WTC11 (cell line): ENCODE measurements around the gene CTDSPL. TPM values are rescaled to one million over a fixed set of nuclear protein-coding genes. Genes with fewer than 3 reads are reported as not detected.

Experiments used
- ATAC-seq: fragments of 200-7000 bp; cut with Tn5 transposase; 2 replicates; pipeline ENCODE4 v1.10.0; 2021; ENCODE audit warnings: mild to moderate bottlenecking, moderate library complexity
- CTCF ChIA-PET: fragments of 300-600 bp; sonication (Branson Sonifier 250); formaldehyde crosslinking; loops from one replicate; lab custom pipeline; 2021; ENCODE audit warnings: antibody characterized with exemption; lab: Charles Lee
- POLR2A ChIA-PET: fragments of 350-600 bp; sonication (Branson Sonifier 250); formaldehyde crosslinking; loops from one replicate; lab custom pipeline; 2021; ENCODE audit warnings: antibody characterized with exemption; lab: Charles Lee
- DNase-seq: peaks from one replicate; pipeline ENCODE4 v3.0.0; 2021; ENCODE audit warnings: low spot score
- H3K27ac Mint-ChIP-seq: 2 replicates; pipeline ENCODE4 v1.8.0; 2021; ENCODE audit warnings: mixed read lengths
- H3K27me3 Mint-ChIP-seq: 2 replicates; pipeline ENCODE4 v1.8.0; 2021; ENCODE audit warnings: low read depth, mild to moderate bottlenecking, moderate library complexity, mixed read lengths
- H3K36me3 Mint-ChIP-seq: 2 replicates; pipeline ENCODE4 v1.8.0; 2021; ENCODE audit warnings: mixed read lengths
- H3K4me1 Mint-ChIP-seq: 2 replicates; pipeline ENCODE4 v1.8.0; 2022; ENCODE audit warnings: mixed read lengths
- H3K4me3 Mint-ChIP-seq: 2 replicates; pipeline ENCODE4 v1.8.0; 2021; ENCODE audit warnings: mild to moderate bottlenecking, moderate library complexity, mixed read lengths
- H3K9me3 Mint-ChIP-seq: 2 replicates; pipeline ENCODE4 v1.8.0; 2021; ENCODE audit warnings: mixed read lengths
- ATF1 ChIP-seq: sonication (generic); formaldehyde crosslinking; IDR thresholded peaks from 2 replicates; pipeline ENCODE4 v1.8.1; 2023; ENCODE audit warnings: mild to moderate bottlenecking, moderate library complexity, missing genetic modification reagents
- E2F5 ChIP-seq: sonication (generic); formaldehyde crosslinking; IDR thresholded peaks from 2 replicates; pipeline ENCODE4 v1.8.1; 2022; ENCODE audit warnings: mild to moderate bottlenecking, moderate library complexity, missing genetic modification reagents
- ESRRA ChIP-seq: sonication (generic); formaldehyde crosslinking; IDR thresholded peaks from 2 replicates; pipeline ENCODE4 v1.8.1; 2022; ENCODE audit warnings: mild to moderate bottlenecking, missing genetic modification reagents, borderline replicate concordance
- GTF2I ChIP-seq: fragments of 250-450 bp; sonication (Bioruptor Pico); conservative IDR thresholded peaks from 2 replicates; pipeline ENCODE4 v1.4.0; 2021; ENCODE audit warnings: mild to moderate bottlenecking
- HMGXB4 ChIP-seq: sonication (generic); formaldehyde crosslinking; IDR thresholded peaks from 2 replicates; pipeline ENCODE4 v1.8.1; 2023; ENCODE audit warnings: mild to moderate bottlenecking, moderate library complexity, missing genetic modification reagents
- IRF1 ChIP-seq: sonication (generic); formaldehyde crosslinking; IDR thresholded peaks from 2 replicates; pipeline ENCODE4 v1.8.0; 2023; ENCODE audit warnings: missing genetic modification reagents
- MXD4 ChIP-seq: fragments of 250-450 bp; sonication (Bioruptor Pico); IDR thresholded peaks from 2 replicates; pipeline ENCODE4 v1.8.0; 2021; ENCODE audit warnings: mild to moderate bottlenecking, moderate library complexity, borderline replicate concordance
- NR2C2 ChIP-seq: sonication (generic); formaldehyde crosslinking; IDR thresholded peaks from 2 replicates; pipeline ENCODE4 v1.8.0; 2022; ENCODE audit warnings: mild to moderate bottlenecking, missing genetic modification reagents
- RELA ChIP-seq: sonication (generic); formaldehyde crosslinking; IDR thresholded peaks from 2 replicates; pipeline ENCODE4 v1.8.1; 2022; ENCODE audit warnings: missing genetic modification reagents, mild to moderate bottlenecking, borderline replicate concordance
- USF2 ChIP-seq: sonication (generic); formaldehyde crosslinking; IDR thresholded peaks from 2 replicates; pipeline ENCODE4 v1.8.1; 2023; ENCODE audit warnings: mild to moderate bottlenecking, missing genetic modification reagents, moderate library complexity
- ZBTB21 ChIP-seq: sonication (generic); formaldehyde crosslinking; IDR thresholded peaks from 2 replicates; pipeline ENCODE4 v1.8.1; 2023; ENCODE audit warnings: mild to moderate bottlenecking, missing genetic modification reagents, borderline replicate concordance
- ZNF121 ChIP-seq: sonication (generic); formaldehyde crosslinking; IDR thresholded peaks from 2 replicates; pipeline ENCODE4 v1.8.0; 2023; ENCODE audit warnings: missing genetic modification reagents
- ZNF138 ChIP-seq: sonication (generic); formaldehyde crosslinking; conservative IDR thresholded peaks from 2 replicates; pipeline ENCODE4 v1.8.1; 2022; ENCODE audit warnings: mild to moderate bottlenecking, moderate library complexity, missing genetic modification reagents
- ZNF423 ChIP-seq: fragments of 250-450 bp; sonication (Bioruptor Pico); IDR thresholded peaks from 2 replicates; pipeline ENCODE4 v2.1.2; 2022; ENCODE audit warnings: mild to moderate bottlenecking, moderate library complexity
- total RNA-seq: library from RNA; stranded (reverse); gene quantifications from 3 replicates; pipeline ENCODE4 v1.2.3, GENCODE V29; 2021
- TF ChIP-seq, protein P1 (sequence below): sonication (generic); formaldehyde crosslinking; IDR thresholded peaks from 2 replicates; pipeline ENCODE4 v1.8.1; 2022; ENCODE audit warnings: low read depth, mild to moderate bottlenecking, moderate library complexity, missing genetic modification reagents, borderline replicate concordance
- TF ChIP-seq, protein P2 (sequence below): fragments of 200-600 bp; IDR thresholded peaks from 2 replicates; pipeline ENCODE4 v1.8.0; 2022; ENCODE audit warnings: antibody characterized with exemption
- TF ChIP-seq, protein P3 (sequence below): sonication (generic); formaldehyde crosslinking; IDR thresholded peaks from 2 replicates; pipeline ENCODE4 v1.8.1; 2023; ENCODE audit warnings: mild to moderate bottlenecking, missing genetic modification reagents, moderate library complexity

CTDSPL gene
- total RNA-seq, 1 experiment from 2014 or later = 41.2 TPM

GRCh38 chr3:37997342-37997741 is 135.7 kb downstream of the CTDSPL start:
- ChIA-PET CTCF (interaction anchor here (0.6 to 1.9 kb wide), 40 partner anchors 9 to 646 kb away, joined by 3 to 39 read pairs (median 3); partner anchors contain the start of genes ACAA1, ACVR2B, DLEC1 and OXSR1), POLR2A (interaction anchor here (1.0 kb wide), 1 partner anchor 23 kb away, joined by 3 read pairs; no protein-coding TSS in a partner anchor)
- peaks cover 26% of the 10 kb centered on the region for H3K27me3 Mint-ChIP-seq
- peaks cover 2% of the 10 kb centered on the region; the same call in 1 of the 2 replicates for H3K36me3 Mint-ChIP-seq
- peaks cover 26% of the 10 kb centered on the region for H3K4me1 Mint-ChIP-seq
- no peak overlapping the region for H3K4me3 Mint-ChIP-seq
- ATAC-seq = no peak
- peak; percentile 8 for DNase-seq
- H3K27ac Mint-ChIP-seq = no peak overlapping the region
- no peaks in the 10 kb centered on the region for H3K9me3 Mint-ChIP-seq
- TF ChIP-seq, protein P1, sequence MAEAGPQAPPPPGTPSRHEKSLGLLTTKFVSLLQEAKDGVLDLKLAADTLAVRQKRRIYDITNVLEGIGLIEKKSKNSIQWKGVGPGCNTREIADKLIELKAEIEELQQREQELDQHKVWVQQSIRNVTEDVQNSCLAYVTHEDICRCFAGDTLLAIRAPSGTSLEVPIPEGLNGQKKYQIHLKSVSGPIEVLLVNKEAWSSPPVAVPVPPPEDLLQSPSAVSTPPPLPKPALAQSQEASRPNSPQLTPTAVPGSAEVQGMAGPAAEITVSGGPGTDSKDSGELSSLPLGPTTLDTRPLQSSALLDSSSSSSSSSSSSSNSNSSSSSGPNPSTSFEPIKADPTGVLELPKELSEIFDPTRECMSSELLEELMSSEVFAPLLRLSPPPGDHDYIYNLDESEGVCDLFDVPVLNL = no peak
- no peak for TF ChIP-seq ZNF138 (CRISPR knock-in tag)
- no peak for TF ChIP-seq ZNF121
- TF ChIP-seq NR2C2 (CRISPR knock-in tag) = no peak
- TF ChIP-seq E2F5 = no peak
- TF ChIP-seq USF2 (CRISPR knock-in tag) = no peak
- TF ChIP-seq MXD4 = no peak
- TF ChIP-seq IRF1 (CRISPR knock-in tag) = no peak

GRCh38 chr3:37997791-37998370 is 136.2 kb downstream of the CTDSPL start:
- CTCF ChIA-PET = interaction anchor here (0.6 to 1.4 kb wide), 9 partner anchors 31 to 295 kb away, joined by 3 to 39 read pairs (median 4); partner anchors contain the start of gene PLCD1
- TF ChIP-seq ESRRA (no peak), MXD4 (no peak), ATF1 (no peak), USF2 (CRISPR knock-in tag) (no peak), NR2C2 (CRISPR knock-in tag) (no peak), E2F5 (no peak)
- TF ChIP-seq, protein P2, sequence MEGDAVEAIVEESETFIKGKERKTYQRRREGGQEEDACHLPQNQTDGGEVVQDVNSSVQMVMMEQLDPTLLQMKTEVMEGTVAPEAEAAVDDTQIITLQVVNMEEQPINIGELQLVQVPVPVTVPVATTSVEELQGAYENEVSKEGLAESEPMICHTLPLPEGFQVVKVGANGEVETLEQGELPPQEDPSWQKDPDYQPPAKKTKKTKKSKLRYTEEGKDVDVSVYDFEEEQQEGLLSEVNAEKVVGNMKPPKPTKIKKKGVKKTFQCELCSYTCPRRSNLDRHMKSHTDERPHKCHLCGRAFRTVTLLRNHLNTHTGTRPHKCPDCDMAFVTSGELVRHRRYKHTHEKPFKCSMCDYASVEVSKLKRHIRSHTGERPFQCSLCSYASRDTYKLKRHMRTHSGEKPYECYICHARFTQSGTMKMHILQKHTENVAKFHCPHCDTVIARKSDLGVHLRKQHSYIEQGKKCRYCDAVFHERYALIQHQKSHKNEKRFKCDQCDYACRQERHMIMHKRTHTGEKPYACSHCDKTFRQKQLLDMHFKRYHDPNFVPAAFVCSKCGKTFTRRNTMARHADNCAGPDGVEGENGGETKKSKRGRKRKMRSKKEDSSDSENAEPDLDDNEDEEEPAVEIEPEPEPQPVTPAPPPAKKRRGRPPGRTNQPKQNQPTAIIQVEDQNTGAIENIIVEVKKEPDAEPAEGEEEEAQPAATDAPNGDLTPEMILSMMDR = no peak
- peaks cover 26% of the 10 kb centered on the region for H3K4me1 Mint-ChIP-seq
- no peak for DNase-seq
- no peak overlapping the region for H3K27ac Mint-ChIP-seq
- no peaks in the 10 kb centered on the region for H3K9me3 Mint-ChIP-seq
- peaks cover 2% of the 10 kb centered on the region; the same call in 1 of the 2 replicates for H3K36me3 Mint-ChIP-seq
- POLR2A ChIA-PET = no interaction called here
- H3K27me3 Mint-ChIP-seq = peaks cover 23% of the 10 kb centered on the region
- no peak for ATAC-seq
- peak overlapping the region; percentile 70 for H3K4me3 Mint-ChIP-seq

DNA sequence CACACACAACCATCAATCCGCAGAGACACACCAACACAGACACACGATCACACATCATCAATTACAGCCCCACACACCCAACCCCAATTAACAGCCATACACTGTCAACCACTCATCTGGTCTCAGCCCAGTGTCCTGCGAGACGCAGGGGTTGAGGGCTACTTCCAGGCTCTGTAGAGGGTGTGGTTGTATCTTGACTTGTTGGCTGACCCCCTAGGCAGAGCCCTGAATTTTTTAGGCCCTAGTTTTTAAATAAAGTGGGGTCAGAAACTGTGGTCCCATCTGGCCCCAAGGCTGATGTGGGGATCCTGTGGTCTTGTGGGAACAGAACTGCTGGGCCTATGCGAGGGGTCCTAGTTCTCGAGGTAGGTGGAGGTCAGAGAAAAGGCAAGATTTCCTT is 138.2 kb downstream of the CTDSPL start:
- ATAC-seq = no peak
- DNase-seq = peak; percentile 6
- Mint-ChIP-seq H3K4me1 (peaks cover 18% of the 10 kb centered on the region), H3K27me3 (peaks cover 15% of the 10 kb centered on the region), H3K4me3 (peak overlapping the region; percentile 65; the same call in 1 of the 2 replicates), H3K36me3 (peaks cover 5% of the 10 kb centered on the region; the same call in 1 of the 2 replicates), H3K27ac (no peak overlapping the region), H3K9me3 (no peaks in the 10 kb centered on the region)
- no peak for TF ChIP-seq ZNF423 (CRISPR knock-in tag)
- TF ChIP-seq, protein P3, sequence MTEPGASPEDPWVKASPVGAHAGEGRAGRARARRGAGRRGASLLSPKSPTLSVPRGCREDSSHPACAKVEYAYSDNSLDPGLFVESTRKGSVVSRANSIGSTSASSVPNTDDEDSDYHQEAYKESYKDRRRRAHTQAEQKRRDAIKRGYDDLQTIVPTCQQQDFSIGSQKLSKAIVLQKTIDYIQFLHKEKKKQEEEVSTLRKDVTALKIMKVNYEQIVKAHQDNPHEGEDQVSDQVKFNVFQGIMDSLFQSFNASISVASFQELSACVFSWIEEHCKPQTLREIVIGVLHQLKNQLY = no peak
- no peak for TF ChIP-seq ZBTB21 (CRISPR knock-in tag)
- TF ChIP-seq RELA (CRISPR knock-in tag) = no peak
- no peak for TF ChIP-seq HMGXB4 (CRISPR knock-in tag)
- TF ChIP-seq GTF2I = no peak
- POLR2A ChIA-PET = no interaction called here
- CTCF ChIA-PET = no interaction called here
